Stimulated activated CD4-positive, alpha-beta T cell treated with anti-CD3 and anti-CD28 coated beads, Interleukin-15, amount 100 ng/mL, for 48 hours (primary cell): ENCODE results near the gene USP33.
"Not testable (repeated sequence)": the region's sequence is repeated elsewhere in the genome, so short reads cannot be mapped to it uniquely, and the experiment has no call there.

Source experiments
- DNase-seq, 2 donors: peaks; one replicate each; pipeline ENCODE4 v3.0.0-alpha.2; 2020; ENCODE audit warnings: low read depth in 2 of 2

The USP33 gene

DNA sequence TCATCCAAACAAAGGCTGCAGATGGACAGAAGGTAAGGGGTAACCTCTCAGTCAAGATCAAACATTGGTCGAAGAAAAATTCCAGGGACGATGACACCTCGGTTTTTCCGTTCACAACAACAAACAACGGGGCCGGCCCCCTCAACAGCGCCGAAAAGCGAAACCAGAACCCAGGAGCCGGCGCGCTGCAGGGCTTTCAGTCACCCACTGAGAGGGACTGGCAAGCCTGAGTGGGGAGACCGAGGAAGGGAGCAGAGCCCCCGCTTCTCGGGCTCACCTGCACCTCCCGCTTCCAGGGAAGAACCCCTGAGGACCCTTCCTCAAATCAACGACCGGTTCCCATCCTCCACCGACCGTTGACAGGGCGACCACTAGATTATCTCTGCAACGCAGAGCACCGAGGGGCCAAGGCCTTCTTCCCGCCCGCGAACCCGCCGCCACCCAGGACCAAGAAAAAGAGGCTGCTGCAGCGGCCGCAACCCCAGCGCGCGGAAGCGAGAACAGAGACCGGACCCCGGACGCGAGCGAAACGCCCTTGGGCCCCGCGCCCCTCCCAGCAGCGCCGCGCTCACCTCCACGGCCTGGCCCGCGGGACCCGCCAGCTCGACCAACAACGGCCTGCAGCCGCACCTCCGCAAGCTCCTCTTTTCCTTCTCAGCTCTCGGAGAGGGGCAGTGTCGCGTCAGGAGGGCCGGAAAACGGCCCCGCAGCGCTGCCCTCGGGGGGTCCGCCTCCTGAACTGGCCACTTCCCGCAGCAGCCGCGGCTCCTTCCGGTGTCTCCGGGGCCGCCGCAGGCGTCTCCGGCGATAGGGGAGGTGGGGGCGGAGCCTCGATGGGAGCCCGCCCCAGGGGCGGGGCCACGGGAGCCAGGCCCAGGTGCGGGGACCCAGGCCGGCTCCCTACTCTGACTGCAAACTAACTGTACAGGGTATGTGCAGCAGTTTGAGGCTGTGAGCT, at the start of gene USP33:
Gene USP33 (minus strand): TSS at position 782 of the 958 bp plus-strand sequence. CDS start 18,155 bp downstream, outside the sequence.
- DNase-seq: peak; percentile 66 to 92

DNA sequence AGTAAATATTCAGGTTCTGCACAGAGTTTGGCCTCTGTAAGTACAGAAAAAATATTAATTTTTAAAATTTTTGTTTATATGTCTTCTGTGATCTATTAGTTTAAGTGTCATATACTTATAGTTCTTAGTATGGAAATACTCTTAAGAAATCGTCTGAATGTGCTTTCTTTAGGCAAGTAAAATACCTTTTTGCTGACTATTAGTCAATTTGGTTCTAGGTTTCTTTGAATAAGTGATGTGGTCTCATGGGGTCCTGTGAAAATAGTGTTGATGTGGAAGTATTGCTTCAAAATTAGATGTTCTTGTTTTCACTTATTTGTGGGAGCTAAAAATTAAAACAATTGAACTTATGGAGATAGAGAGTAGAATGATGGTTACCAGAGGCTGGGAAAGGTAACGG, 43.7 kb upstream of the USP33 start:
- no peak for DNase-seq

GRCh38 chr1:77802026-77802425, 42.4 kb upstream of the USP33 start:
- DNase-seq: no peak

DNA sequence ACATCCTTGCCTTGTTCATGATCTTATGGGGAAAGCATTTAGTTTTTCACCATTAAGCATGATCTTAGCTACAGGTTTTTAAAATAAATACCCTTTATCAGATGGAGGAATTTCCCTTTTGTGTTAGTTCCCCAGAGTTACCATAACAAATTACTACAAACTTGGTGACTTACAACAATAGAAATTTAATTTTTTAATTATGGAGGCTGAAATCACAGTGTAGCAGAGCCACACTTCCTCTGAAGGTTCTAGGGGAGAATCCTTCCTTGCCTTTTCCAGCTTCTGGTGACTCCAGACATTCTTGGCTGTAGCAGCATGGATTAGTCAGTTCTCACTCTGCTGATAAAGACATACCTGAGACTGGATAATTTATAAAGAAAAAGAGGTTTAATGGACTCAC, 38.3 kb upstream of the USP33 start:
- DNase-seq: no peak

GRCh38 chr1:77796695-77797405, 37.2 kb upstream of the USP33 start:
- no peak for DNase-seq

DNA sequence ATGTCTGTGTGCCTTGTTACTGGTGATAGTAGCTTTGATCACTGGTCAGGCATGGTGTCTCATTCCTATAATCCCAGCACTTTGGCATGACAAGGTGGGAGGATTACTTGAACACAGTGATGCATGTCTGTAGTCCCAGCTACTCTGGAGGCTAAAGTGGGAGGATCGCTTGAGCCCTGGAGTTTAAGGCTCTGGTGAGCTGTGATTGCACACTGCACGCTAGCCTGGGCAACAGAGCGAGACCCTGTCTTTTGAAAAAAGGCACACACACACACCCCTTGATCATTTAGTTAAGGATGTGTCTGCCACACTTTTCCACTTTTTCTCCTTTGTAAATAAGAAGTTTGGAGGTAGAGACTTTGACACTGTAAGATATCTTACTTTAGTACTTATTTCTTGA, 34.9 kb upstream of the USP33 start:
- no peak for DNase-seq

GRCh38 chr1:77786093-77786741, 26.6 kb upstream of the USP33 start:
- not testable (repeated sequence) for DNase-seq

DNA sequence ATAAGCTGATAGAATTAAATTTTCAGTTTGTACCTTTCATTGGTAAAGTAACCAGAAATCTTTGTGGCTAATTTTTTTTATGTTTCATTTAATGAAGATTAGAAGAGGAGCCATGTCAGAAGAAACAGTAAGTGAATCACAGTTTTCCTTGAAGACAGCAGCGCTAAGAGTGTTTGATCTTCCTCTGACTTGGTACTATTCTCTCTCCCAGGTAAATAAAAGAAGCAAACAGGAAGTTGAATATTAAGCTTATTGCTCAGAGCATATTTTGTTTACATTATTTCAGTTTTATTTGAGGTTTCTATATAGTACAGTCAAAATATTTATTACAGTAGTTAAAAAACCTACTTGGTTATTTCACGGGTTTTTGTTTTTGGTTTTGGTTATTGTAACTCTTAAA, 23.5 kb upstream of the USP33 start:
- DNase-seq: no peak

DNA sequence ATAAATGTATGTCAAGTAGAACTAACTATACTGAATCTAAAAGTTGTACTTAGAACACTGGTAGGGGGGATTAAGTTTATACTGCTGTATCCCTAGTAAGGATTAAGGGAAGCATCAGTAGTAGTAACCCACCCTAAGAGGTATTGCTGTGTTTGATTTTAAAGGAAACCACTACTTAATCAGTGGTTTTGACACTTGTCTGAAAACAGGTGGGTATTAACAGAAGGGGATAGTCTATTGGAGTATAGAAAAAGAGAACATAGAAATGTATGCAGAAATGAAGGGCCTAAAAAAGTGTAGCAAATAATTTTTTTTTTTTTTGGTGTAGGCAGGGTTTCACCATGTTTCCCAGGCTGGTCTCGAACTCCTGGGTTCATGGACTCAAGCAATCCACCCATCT, 22.0 kb upstream of the USP33 start:
- no peak for DNase-seq

DNA sequence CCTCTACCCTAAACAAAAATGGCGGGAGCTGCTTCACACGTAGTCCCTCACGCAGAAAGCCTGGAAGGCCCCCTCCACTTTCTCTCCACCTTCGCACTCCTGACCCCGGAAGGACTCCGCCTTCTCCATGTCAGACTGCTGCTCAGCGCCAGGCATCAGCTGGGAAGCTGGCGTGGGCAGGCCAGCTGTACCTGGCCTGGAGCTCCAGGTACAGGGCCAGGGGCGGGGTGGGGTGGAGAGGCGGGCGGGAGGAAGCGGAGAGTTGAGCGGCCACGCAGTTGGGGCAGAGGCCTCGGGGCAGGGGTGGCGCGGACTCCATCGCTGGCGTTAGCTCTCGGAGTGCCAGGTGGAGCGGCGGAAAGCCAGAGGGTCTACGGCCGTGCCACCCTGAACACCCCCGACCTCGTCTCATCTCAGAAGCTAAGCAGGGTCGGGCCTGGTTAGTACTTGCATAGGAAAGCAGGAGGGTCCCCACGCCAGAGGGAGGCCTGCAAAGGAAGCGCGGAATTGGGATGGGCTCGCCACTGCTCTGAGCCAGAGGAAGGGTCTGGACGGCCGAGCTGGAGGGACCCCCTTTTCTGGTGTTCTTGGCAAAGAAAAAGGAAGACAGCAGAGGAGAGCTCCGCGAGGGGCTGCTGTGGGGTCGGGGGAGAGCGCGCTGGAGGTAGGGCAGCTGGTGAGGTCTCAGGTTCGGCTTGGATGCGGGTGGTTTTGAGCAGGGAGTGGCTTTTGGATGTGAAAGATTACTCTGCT, 20.1 kb upstream of the USP33 start, which contains the start of gene MIGA1:
Gene MIGA1 (plus strand): TSS at position 121 of the 753 bp plus-strand sequence. CDS start 3,604 bp downstream, outside the sequence.
- DNase-seq: peak; percentile 72 to 82

GRCh38 chr1:77776007-77776700, 16.5 kb upstream of the USP33 start:
- DNase-seq: no peak

DNA sequence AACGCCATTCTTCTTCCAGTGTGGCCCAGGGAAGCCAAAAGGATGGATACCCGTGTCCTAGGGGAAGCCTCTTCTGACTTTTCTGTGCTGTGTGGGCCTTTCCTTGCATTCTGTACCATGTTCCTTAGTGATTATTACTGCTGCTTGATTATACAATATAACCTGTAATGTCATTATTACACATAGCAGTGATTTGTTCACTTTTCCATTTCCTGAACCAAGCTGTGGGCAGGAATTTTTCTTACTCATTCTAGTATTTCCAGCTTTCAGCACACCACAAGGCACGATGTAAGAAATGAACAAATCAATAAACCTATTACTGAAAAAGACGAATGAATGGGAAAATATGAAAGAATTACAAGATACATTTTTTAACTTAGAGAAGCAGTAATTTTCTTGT, 8.4 kb upstream of the USP33 start:
- no peak for DNase-seq

- no peak for DNase-seq
Measured at GRCh38 chr1:77762072-77762476, 2.4 kb upstream of the USP33 start.

- DNase-seq: no peak
Measured at GRCh38 chr1:77757603-77758002, 2.0 kb downstream of the USP33 start.

DNA sequence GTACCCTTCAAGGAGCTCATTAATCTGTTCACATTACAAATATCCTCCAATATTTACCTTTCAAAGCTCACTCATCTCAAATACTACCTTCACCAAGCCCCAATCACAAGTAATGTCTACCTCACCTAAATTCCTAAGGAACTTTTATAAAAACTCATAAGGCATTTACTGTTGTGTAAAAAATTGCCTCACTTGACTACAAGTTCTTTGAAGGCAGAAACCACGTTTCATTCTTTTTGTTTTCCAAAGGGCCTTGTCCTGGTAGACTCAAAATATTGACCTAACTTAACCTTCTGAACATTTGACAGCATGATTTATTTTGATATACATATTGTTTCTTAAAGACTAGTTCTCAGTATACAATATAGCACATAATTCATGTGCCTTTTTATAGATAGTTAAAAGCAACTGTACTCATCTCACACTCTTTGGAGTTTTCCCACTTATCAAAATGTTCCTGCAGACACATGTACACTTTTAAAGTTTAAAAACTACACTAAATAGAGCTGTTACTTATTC, 2.5 kb downstream of the USP33 start:
- no peak for DNase-seq

- no peak for DNase-seq
Measured at GRCh38 chr1:77756052-77756754, 3.4 kb downstream of the USP33 start.

- not testable (repeated sequence) for DNase-seq
Measured at GRCh38 chr1:77749489-77749888, 10.2 kb downstream of the USP33 start.

DNA sequence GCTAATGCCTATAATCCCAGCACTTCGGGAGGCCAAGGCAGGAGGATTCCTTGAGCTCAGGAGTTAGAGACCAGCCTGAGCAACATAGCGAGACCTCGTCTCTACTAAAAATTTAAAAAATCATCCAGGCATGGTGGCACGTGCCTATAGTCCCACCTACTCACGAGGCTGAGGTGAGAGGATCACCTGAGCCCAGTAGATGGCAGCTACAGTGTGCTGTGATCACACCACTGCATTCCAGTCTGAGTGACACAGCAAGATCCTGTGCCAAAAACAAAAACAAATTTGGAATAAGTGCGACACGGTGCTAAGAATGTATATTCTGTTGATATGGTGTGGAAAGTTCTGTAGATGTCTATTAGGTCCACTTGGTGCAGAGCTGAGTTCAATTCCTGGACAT, 15.1 kb downstream of the USP33 start:
- no peak for DNase-seq

- DNase-seq: no peak
Measured at GRCh38 chr1:77742011-77742555, 17.6 kb downstream of the USP33 start.

DNA sequence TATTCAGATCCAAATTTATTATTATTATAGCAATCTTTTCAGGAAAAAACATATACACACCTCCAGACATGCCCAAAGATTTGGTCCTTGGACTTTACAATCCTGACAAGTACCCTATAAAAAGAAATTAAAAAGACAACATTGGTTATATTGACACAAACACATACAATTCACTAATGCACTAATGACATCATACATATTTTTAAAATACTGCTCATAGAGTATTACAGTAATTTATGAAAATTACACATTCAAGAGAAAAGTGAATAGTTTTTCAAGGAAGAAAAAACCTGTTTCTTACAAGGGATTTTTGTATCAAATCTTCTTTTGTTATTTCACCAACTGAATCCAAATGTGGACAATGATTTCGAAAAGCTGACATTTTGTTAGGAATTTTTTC, 18.3 kb downstream of the USP33 start:
- DNase-seq: no peak
